GM21515 (cell line): ENCODE measurements around the gene HECW1.
"Not testable (repeated sequence)": the region's sequence is repeated elsewhere in the genome, so short reads cannot be mapped to it uniquely, and the experiment has no call there.

Experiments
- ATAC-seq: cut with Tn5 transposase; IDR thresholded peaks from one replicate; pipeline ENCODE4 v1.9.1; 2021; ENCODE audit not compliant: unreplicated experiment

The HECW1 gene

DNA sequence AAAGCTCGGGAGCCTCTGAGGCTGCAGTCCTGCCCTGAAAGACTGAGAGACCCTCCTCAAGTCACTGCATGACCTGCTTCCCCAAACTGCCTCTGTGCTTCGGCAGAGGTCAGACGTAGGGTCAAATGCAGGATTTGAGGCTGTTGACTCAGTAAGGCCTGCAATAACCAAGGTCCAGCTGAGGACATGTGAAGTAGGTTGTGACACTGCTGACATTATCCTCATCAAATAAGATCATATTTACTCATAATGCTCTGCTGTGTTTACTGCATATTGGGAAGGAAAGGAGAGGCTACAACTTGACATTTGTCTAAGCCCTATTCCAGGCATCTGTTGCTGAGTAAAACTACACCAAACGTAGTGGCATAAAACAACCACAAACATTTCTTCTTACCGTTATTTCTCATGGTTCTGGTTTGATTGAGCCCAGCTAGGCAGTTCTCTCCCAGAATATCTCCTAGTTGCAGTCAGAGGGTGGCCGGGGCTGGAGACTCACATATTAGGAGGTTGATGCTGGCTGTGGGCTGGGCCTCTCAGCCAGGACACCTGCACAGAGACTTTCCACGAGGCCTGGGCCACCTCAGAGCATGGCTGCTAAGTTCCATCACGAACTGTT, 348.4 kb downstream of the HECW1 start:
- no peak for ATAC-seq

DNA sequence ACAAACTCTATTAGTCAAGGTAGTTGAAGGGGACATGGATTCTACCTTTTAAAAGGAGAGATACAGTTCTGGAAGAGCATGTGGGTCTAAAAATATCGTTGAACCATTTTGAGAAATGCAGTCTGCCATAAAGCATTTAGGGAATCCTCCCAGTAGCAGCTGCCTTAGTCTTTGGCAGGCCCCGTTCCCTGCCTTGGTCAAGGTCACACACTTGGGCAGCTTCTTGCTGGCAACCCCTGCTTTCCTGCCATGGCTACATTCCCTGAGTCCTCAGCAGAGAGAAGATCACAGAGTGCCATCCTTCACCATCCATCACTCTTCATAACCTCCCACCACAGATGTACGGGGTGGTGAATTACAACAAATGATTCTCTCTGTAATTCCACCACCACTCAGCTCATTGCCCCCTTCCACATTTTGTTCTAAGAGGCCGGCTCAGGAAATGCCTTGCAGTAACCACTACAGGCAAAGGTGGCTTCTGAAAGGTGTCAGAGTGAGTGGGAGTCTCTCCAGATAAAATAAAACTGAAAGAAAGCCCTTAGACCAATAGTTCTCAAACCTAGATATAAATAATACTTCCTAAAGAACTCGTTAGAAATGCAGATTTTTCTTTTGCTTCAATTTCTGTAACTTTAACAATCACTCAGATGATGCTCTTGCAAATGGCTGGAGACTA, 349.0 kb downstream of the HECW1 start:
- no peak for ATAC-seq

- ATAC-seq = no peak
Observed at GRCh38 chr7:43462836-43463235, 350.4 kb downstream of the HECW1 start.

DNA sequence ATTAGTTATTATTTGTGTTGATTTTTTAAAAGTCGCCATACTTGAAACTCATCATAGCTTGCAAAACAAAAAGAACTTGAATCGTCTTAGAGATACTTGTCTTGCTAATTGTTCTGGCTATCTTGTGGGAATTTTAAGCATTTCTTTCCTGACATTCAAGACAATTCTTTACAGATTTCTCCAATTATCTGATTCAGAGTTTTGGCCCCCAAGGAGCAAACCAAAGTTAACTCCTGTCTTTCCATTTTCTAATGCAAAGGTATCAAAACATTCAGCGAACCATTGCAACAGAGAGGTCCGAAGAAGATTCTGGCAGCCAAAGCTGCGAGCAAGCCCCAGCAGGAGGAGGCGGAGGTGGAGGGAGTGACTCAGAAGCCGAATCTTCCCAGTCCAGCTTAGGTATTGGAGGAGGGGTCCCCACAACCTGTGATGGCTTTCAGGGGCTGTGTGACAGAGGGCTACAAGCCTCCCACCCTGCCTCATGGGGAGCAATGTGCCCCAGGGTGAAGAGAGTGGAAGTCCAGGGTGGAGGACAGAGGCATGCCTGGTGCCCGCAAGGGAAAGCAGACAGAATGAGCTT, 351.0 kb downstream of the HECW1 start:
- ATAC-seq = no peak

DNA sequence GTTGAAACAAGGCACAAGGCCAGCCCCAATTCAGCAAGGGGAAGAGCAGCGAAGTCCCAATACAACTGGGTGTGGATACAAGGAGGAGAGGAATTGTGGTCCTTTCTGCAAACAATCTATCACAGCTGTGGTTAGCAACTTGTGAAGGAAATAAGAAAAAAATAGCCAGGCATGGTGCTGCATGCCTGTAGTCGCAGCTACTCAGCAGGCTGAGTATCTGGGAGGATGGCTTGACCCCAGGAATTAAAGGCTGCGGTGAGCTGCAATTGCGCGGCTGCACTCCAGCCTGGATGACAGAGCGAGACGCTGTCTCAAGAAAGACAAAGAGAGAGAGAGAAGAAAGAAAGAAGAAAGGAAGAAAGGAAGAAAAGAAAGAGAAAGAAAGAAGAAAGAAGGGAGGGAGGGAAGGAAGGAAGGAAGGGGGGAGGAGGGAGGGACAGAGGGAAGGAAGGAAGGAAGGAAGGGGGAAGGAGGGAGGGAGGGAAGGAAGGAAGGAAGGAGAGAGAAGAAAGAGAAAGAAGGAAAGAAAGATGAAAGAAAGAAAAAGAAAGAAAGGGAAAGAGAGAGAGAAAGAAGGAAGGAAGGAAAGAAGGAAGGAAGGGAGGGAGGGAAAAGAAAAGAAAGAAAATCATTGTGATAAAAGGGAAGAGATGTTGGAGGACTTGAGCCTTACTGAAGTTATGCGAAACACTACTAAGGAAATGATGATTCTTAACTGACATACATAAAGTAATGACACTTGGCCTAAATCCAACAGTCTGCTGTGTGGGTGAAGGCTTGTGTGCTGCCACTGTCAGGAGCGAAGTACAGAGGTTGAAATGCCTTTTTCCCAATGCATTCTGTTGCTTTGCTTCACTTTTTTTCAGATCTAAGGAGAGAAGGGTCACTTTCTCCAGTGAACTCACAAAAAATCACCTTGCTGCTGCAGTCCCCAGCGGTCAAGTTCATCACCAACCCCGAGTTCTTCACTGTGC, 353.4 kb downstream of the HECW1 start:
- ATAC-seq = no peak

DNA sequence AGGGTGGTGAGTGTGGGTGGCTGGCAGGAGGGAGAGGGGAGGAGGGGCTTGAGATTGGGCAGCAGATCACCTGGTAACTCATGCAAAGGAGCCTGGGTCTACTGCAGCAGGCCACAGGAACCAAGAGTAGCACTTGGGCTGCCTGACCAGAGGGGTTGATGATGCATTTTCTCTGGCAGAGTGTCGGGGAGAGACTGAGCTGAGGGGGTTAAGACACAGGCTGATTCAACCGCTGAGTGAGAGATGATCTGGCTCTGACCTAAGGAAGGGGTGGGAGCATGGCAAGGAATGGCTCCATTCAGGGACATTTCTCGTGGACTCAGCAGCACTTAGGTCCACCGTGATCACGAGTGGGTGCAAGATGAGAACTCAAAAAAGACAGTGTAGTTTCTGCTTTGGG, 355.0 kb downstream of the HECW1 start:
- no peak for ATAC-seq

- no peak for ATAC-seq
Observed at GRCh38 chr7:43467846-43468245, 355.4 kb downstream of the HECW1 start.

- ATAC-seq = no peak
Observed at GRCh38 chr7:43469051-43469450, 356.6 kb downstream of the HECW1 start.

DNA sequence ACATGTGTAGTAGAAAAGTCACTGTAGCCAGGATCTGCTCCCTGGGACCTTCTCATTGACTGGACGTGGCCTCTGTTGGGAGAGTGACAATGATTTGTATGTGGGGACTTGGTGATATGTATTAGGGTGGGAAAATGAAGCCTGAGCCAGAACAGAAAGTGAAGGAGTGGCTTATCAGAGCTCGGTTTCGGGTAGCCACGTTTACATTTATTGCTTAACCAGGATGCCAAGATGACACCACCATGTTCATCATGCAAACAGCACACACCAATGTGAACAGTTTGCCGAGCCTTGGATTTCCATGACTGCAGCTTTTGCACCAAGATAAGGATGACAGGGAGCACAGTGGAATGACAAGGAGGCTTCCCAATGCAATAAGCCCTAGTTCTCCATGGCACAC, 357.7 kb downstream of the HECW1 start:
- ATAC-seq = no peak

DNA sequence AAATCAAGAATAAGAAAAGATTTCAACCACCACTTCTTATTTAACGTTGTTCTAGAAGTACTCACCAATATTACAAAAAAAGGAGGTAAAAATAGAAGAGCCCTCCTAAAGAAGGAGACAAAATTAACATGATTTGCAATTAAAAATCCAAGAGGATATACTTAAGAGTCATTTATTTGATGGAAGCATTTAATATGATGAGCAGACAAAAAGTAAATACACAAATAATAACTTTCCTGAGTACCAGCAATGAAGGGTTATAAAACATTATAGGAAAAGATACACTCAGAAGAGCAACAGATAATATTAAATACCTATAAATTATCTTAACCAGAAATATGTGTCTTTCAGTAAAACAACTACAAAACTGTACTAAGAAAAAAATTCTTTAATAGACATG, 363.5 kb downstream of the HECW1 start:
- no peak for ATAC-seq

DNA sequence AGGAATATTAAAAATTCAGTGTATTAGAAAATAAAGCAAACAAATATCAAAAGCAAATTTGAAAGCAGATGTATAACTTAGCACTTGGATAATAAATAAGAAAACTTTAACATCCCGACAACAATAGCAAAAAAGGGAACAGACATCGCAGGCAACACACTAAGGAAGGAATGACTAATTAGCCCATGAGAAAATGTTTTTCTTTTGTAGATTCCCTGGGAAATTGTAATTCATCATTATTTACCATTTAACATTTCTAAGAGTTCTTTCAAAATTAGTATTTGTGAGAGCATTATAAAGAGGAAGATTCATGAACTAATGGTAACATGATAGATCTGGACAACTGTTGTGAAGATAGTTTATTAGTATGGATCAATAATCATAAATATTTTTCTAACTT, 364.4 kb downstream of the HECW1 start:
- ATAC-seq = no peak

DNA sequence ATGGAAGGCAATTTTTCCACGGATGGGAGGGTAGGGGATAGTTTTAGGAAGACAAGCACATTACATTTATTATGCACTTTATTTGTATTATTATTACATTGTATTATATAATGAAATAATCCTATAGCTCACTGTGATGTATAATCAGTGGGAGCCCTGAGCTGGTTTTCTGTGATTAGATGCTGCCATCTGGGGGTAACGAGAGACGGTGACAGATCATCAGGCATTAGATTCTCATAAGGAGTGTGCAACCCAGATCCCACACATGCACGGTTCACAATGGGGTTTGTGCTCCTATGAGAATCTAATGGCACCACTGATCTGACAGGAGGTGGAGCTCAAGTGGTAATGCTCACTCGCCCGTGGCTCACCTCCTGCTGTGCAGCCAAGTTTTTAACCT, 366.6 kb downstream of the HECW1 start:
- ATAC-seq = no peak

- no peak for ATAC-seq
Observed at GRCh38 chr7:43479543-43479942, 367.1 kb downstream of the HECW1 start.

DNA sequence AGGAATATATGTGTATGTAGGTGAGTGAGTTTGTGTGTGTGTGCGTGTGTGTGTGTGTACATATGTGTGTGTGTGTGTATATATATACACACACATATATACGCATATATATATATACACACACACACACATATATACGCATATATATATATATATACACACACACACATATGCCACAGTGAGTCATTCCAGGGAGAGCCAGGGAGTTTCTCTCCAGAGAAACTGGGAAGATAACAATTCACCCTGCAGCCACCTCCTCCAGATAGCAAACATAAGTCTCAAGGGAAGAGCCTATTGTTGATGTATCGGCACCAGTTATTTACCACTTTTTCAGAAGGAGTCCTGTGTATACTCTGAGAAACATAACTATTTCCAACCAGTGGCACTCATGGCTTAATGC, 368.1 kb downstream of the HECW1 start:
- ATAC-seq = no peak

DNA sequence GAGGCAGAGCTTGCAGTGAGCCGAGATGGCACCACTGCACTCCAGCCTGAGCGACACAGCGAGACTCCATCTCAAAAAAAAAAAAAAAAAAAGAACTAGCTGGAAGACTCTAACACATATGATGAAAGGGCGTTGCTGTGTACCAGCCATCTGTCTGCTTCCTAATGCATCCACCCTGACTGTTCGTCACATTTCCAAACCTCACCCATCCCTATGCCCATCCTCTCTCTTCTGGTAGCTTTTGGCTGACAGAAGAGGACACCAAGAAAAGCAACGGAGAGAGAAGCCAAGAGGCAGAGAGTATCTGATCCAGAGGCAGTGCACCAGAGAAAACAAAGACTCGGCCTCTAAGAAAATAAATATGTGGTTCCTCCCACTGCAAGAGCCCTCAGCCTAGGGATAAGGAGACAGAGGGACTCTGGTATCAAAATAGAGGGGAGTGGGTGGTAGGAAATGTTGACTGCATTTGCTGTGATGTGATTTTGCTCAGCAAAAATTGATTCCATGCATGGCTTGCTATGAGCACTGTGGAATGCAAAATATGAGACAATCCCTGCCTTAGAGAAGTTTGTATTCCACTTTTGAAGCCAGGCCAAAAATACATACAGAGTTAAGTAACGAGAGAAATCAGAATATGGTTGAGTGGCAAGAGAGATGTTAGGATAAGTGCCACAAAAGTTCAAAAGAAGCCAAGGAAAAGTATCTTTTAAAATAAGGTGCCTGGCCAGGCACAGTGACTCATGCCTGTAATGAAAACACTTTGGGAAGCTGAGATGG, 369.6 kb downstream of the HECW1 start:
- no peak for ATAC-seq

DNA sequence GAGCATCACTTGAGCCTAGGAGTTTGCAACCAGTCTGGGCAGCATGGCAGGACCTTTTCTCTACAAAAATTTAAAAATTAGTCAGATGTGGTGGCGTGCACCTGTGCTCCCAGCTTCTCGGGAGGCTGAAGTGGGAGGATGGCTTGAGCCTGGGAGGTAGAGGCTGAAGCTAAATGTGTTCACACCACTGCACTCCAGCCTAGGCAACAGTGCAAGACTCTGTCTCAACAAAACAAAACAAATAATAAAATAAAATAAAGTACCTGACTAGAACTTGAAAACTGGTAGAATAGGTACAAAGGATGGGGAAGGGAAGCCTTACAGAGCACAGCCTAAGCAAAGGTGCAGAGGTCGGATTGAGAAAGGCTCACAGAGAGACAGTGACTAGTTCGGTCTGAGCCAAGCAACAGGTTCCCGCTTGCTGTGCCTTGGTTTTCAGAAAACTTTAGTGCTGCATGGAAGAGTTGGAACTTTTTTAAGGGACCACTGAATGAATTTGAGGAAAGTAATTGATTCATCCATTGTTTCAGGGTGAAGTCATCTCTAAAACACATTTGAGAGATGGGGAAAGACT, 370.3 kb downstream of the HECW1 start:
- ATAC-seq = no peak

- ATAC-seq = no peak
Observed at GRCh38 chr7:43484678-43485395, 372.4 kb downstream of the HECW1 start.

- ATAC-seq = no peak
Observed at GRCh38 chr7:43485580-43485979, 373.1 kb downstream of the HECW1 start.

GRCh38 chr7:43486008-43486407, 373.6 kb downstream of the HECW1 start:
- ATAC-seq = not testable (repeated sequence)

- ATAC-seq = no peak
Observed at GRCh38 chr7:43486634-43487033, 374.2 kb downstream of the HECW1 start.
